HFF-Myc (cell line): ENCODE measurements around the gene MPDU1.

Experiments
- DNase-seq: peaks from one replicate; pipeline ENCODE4 v3.0.0-alpha.2; 2011; ENCODE audit warnings: low read depth; ENCODE audit errors: extremely low read depth
- H3K4me3 ChIP-seq: replicated peaks from 2 replicates; pipeline ENCODE4 v1.5.1; 2011; ENCODE audit warnings: low read depth, mild to moderate bottlenecking, control low read depth, low read length
- TF ChIP-seq, protein P1 (sequence below): IDR thresholded peaks from 2 replicates; pipeline ENCODE4 v1.5.1; 2012; ENCODE audit warnings: mild to moderate bottlenecking, low read depth, low read length, control low read depth; ENCODE audit errors: missing control alignments

The MPDU1 gene

DNA sequence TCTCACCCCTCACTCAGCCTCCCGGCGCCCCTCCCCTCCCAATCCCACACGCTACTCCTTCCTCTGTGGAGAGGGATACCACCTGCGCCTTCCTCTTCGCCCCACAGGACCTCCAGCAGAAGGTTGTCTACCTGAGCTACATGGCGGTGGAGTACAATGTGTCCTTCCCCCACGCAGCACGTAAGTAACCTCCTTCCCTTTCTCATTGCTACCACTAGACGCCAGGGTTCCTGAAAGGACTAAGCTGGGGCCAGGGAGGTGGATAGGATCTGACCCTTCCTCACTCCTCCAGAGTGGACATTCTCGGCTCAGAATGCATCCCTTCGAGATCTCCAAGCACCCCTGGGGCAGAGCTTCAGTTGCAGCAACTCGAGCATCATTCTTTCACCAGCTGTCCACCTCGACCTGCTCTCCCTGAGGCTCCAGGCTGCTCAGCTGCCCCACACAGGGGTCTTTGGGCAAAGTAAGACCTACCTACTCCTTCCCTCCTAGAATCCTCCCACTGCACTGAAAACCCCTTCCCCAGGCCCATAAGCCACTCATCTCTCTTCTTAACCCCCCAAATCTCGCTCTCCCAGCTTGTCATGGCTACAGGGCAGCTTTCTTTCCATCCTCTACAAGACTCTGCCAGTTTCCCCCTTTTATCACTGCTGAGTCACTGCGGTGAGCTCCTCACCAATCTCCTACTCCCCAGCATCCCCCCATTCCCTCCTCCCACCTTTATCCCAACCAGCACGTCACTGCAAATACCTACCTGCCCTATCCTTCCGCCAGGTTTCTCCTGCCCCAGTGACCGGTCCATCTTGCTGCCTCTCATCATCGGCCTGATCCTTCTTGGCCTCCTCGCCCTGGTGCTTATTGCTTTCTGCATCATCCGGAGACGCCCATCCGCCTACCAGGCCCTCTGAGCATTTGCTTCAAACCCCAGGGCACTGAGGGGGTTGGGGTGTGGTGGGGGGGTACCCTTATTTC is 2.8 kb upstream of the MPDU1 start:
- TF ChIP-seq, protein P1, sequence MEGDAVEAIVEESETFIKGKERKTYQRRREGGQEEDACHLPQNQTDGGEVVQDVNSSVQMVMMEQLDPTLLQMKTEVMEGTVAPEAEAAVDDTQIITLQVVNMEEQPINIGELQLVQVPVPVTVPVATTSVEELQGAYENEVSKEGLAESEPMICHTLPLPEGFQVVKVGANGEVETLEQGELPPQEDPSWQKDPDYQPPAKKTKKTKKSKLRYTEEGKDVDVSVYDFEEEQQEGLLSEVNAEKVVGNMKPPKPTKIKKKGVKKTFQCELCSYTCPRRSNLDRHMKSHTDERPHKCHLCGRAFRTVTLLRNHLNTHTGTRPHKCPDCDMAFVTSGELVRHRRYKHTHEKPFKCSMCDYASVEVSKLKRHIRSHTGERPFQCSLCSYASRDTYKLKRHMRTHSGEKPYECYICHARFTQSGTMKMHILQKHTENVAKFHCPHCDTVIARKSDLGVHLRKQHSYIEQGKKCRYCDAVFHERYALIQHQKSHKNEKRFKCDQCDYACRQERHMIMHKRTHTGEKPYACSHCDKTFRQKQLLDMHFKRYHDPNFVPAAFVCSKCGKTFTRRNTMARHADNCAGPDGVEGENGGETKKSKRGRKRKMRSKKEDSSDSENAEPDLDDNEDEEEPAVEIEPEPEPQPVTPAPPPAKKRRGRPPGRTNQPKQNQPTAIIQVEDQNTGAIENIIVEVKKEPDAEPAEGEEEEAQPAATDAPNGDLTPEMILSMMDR, result no peak
- H3K4me3 ChIP-seq, result no peak overlapping the region
- DNase-seq, result no peak

DNA sequence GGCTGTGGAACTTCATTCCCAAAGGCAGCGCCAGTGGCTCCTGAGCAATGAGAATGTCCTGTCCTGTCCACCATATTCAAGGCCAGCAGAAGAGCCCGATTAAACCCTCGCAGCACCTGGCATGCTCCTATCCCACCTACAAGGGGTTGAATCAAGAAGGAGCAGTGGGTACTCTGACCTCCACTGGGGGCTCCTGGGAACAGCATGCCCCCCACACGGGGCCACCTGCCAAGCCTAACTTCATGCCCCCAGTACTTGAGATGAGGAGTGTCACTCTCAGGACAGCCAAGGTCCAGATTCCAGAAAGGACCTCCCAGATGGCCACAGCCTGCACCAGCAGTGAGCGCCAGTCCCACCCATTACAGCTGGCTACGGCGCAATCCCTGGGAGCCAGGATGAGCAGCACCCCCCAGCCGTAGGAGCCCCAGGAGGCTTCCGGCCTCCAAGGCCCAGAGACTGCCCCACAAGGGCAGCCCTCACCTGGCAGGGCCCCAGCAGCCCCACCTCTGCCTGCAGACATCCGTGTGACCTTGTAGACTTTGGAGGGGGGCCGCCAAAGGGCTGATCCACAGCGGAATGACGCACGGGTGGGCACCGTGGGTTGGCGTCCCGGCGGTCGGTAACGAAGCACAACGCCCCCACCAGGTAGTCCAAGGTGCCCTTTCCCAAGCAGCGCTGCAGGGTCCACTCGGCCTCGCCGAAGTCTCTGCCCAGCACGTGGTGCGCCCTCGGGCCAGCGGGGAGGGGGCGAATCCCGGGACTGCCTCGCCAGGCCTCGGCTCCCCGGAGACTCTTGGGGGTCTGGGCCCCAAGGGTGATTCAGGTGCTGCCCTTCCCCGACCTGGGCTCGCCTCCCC is 1.0 kb upstream of the MPDU1 start:
- no peak for DNase-seq
- TF ChIP-seq, protein P1, result no peak
- peak overlapping the region; percentile 72 for H3K4me3 ChIP-seq

DNA sequence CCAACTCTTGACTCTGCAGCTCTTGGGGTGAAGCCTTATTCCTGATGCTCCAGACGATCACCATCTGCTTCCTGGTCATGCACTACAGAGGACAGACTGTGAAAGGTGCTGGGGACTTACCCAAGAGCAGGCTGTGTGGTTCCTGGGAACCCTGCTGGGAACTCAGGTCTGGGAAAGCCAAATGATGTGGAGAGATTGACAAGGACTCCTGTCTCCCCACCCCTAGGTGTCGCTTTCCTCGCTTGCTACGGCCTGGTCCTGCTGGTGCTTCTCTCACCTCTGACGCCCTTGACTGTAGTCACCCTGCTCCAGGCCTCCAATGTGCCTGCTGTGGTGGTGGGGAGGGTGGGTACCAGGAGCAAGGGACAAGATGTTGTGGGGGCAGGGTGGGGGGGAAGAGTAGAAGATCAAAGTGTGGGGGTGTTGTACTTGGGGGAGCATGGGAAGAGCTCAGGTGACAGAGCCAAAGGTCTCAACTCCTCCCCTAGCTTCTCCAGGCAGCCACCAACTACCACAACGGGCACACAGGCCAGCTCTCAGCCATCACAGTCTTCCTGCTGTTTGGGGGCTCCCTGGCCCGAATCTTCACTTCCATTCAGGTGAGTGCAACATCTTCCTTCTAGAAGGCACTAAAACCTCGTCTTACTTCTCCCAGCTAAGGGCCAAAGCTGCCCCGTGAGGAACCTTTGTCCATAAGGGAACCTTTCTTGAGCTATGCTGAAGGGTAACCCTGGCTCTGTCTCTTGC is 3.2 kb downstream of the MPDU1 start:
- no peak for DNase-seq
- TF ChIP-seq, protein P1, result no peak

DNA sequence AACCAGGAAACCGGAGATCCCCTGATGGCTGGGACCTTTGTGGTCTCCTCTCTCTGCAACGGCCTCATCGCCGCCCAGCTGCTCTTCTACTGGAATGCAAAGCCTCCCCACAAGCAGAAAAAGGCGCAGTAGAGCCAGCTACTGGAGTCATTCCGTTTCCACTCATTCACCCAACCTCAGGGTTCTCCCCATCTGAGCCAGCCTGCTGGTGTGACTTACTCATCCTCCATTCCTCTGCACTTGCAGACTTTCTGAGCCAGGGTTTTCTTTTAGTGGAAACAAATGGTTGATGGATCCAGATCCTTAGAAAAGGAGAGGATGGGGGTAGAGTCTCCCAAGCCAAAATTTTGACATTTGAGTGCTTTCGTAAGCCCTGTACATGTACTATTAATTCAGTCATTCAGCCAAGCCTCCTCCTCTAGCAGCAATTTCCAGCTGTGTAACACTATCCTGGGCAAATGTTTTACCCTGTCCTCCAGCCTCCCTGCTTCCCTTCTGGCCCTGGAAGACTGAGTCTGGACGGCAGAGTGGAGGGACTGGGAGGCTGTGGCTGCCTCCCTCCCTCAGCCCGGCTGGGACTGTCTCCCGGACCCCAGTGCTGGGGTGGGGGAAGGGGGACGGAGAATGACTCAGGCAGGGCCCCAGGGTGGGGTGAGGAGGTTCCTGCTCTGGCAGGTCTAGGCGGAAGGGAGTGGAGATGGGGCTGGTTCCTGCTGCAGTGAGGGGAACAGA is 3.9 kb downstream of the MPDU1 start:
- DNase-seq, result peak; percentile 70
- H3K4me3 ChIP-seq, result no peak overlapping the region; the same call in 1 of the 2 replicates
- TF ChIP-seq, protein P1, result no peak

More for the DNA sequence above, 3.2 kb downstream of the MPDU1 start:
- no peak overlapping the region for H3K4me3 ChIP-seq

DNA sequence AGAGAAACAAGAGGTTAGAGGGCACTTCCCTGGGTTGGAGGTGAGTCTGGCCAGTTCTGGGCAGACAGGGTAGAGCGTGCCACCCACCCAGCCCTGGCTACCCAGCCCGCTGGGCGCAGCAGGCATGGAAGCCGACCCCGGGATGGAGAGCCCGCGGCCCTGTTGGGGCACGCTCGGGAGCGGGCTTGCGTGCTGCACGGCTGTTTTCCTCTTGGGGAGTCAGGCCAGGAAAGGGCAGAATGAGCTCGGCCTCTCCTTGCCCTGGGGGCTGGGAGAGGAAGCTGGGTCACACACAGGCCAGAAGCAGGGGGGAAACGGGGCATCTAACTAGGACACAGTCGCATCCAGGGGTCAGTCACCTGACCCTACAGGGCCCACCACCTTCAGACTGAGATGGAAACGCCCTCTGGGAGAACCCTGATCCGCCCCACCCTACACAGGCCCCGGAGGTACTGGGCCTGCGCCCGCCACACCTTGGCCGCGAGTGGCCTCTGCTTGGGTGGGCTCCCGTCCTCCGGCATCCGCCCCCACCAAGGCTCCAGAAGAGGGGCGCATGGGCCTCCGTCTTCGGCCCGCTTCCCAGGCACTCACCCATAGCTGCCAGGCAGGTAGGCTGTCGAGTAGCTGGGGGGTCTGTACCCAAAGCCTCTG is 5.0 kb downstream of the MPDU1 start:
- H3K4me3 ChIP-seq, result peak overlapping the region; percentile 18
- no peak for DNase-seq
- TF ChIP-seq, protein P1, result no peak
